T-helper 17 cell (primary cell): ENCODE results near the gene SCG5. TPM values are rescaled to one million over a fixed set of nuclear protein-coding genes. Genes with fewer than 3 reads are reported as not detected.

Experiments
- ATAC-seq: fragments of 150-1000 bp; cut with Tn5 transposase; 2 replicates; pipeline ENCODE4 v1.10.0; 2021; ENCODE audit warnings: mild to moderate bottlenecking, moderate library complexity
- DNase-seq, 3 donors: peaks; one replicate each; pipeline versions ENCODE4 v3.0.0 to v3.0.0-alpha.2; 2020 to 2021
- H3K9me3 ChIP-seq: one replicate; pipeline ENCODE4 v1.7.0; 2013; ENCODE audit warnings: low read length, mild to moderate bottlenecking; ENCODE audit not compliant: control insufficient read depth, poor library complexity, severe bottlenecking
- H3K27ac Mint-ChIP-seq: one replicate; pipeline ENCODE4 v1.8.0; 2022; ENCODE audit warnings: mild to moderate bottlenecking, moderate library complexity, mixed read lengths
- H3K27me3 Mint-ChIP-seq: one replicate; pipeline ENCODE4 v1.8.0; 2022; ENCODE audit warnings: mixed read lengths
- H3K36me3 Mint-ChIP-seq: one replicate; pipeline ENCODE4 v1.8.0; 2022; ENCODE audit warnings: low read depth, mixed read lengths
- H3K4me1 Mint-ChIP-seq: one replicate; pipeline ENCODE4 v1.8.0; 2022; ENCODE audit warnings: mild to moderate bottlenecking, mixed read lengths
- H3K4me3 Mint-ChIP-seq: one replicate; pipeline ENCODE4 v1.8.0; 2022; ENCODE audit warnings: mild to moderate bottlenecking, moderate library complexity, mixed read lengths
- total RNA-seq, 4 donors: library from RNA in 2 of 4; stranded (reverse) in 2 of 4; gene quantifications; one replicate each; pipeline ENCODE4 v1.2.3 and lab custom pipeline; 2022 to 2026

The SCG5 gene
- total RNA-seq, 2 donors from 2014 or later: 0.80 to 2.0 TPM

GRCh38 chr15:32688151-32688639, 46.7 kb downstream of the SCG5 start:
- peaks cover 8% of the 10 kb centered on the region for H3K27me3 Mint-ChIP-seq

GRCh38 chr15:32690941-32691688, 49.6 kb downstream of the SCG5 start:
- ATAC-seq: no peak
- H3K27me3 Mint-ChIP-seq: peaks cover 8% of the 10 kb centered on the region

More at GRCh38 chr15:32688151-32688639, 46.7 kb downstream of the SCG5 start:
- Mint-ChIP-seq H3K27ac (no peak overlapping the region), H3K36me3 (no peaks in the 10 kb centered on the region), H3K4me1 (peaks cover 2% of the 10 kb centered on the region), H3K4me3 (no peak overlapping the region)
- no peaks in the 10 kb centered on the region for H3K9me3 ChIP-seq
- DNase-seq (no peak), ATAC-seq (no peak)

GRCh38 chr15:32691689-32692038, 50.2 kb downstream of the SCG5 start:
- no peaks in the 10 kb centered on the region for H3K36me3 Mint-ChIP-seq
- no peaks in the 10 kb centered on the region for H3K4me1 Mint-ChIP-seq
- H3K9me3 ChIP-seq: no peaks in the 10 kb centered on the region
- ATAC-seq (no peak), DNase-seq (no peak)
- H3K27me3 Mint-ChIP-seq: peaks cover 8% of the 10 kb centered on the region
- H3K27ac Mint-ChIP-seq: no peak overlapping the region
- H3K4me3 Mint-ChIP-seq: no peak overlapping the region

More at GRCh38 chr15:32690941-32691688, 49.6 kb downstream of the SCG5 start:
- Mint-ChIP-seq H3K36me3 (no peaks in the 10 kb centered on the region), H3K27ac (no peak overlapping the region), H3K4me3 (no peak overlapping the region), H3K4me1 (no peaks in the 10 kb centered on the region)
- H3K9me3 ChIP-seq: no peaks in the 10 kb centered on the region
- no peak for DNase-seq

- Mint-ChIP-seq H3K4me3 (no peak overlapping the region), H3K4me1 (no peaks in the 10 kb centered on the region), H3K27me3 (peaks cover 8% of the 10 kb centered on the region), H3K36me3 (no peaks in the 10 kb centered on the region), H3K27ac (no peak overlapping the region)
- ATAC-seq (no peak), DNase-seq (no peak)
- H3K9me3 ChIP-seq: no peaks in the 10 kb centered on the region
Observed at GRCh38 chr15:32692286-32692685, 50.8 kb downstream of the SCG5 start.

GRCh38 chr15:32694222-32694983, 52.9 kb downstream of the SCG5 start:
- no peaks in the 10 kb centered on the region for H3K9me3 ChIP-seq

GRCh38 chr15:32698773-32699390, 57.4 kb downstream of the SCG5 start:
- H3K9me3 ChIP-seq: no peaks in the 10 kb centered on the region
- no peak overlapping the region for H3K4me3 Mint-ChIP-seq
- peaks cover 42% of the 10 kb centered on the region for H3K27me3 Mint-ChIP-seq
- H3K27ac Mint-ChIP-seq: no peak overlapping the region
- ATAC-seq: no peak
- DNase-seq: no peak
- H3K4me1 Mint-ChIP-seq: no peaks in the 10 kb centered on the region
- H3K36me3 Mint-ChIP-seq: no peaks in the 10 kb centered on the region

More at GRCh38 chr15:32694222-32694983, 52.9 kb downstream of the SCG5 start:
- Mint-ChIP-seq H3K27ac (no peak overlapping the region), H3K27me3 (peaks cover 17% of the 10 kb centered on the region), H3K4me3 (no peak overlapping the region), H3K4me1 (no peaks in the 10 kb centered on the region), H3K36me3 (no peaks in the 10 kb centered on the region)
- DNase-seq (no peak), ATAC-seq (no peak)

GRCh38 chr15:32700501-32701150, 59.1 kb downstream of the SCG5 start:
- no peak for ATAC-seq
- no peak for DNase-seq
- Mint-ChIP-seq H3K4me3 (no peak overlapping the region), H3K27me3 (peaks cover 54% of the 10 kb centered on the region), H3K27ac (no peak overlapping the region), H3K4me1 (no peaks in the 10 kb centered on the region), H3K36me3 (no peaks in the 10 kb centered on the region)
- H3K9me3 ChIP-seq: no peaks in the 10 kb centered on the region

GRCh38 chr15:32701863-32702262, 60.4 kb downstream of the SCG5 start:
- Mint-ChIP-seq H3K36me3 (no peaks in the 10 kb centered on the region), H3K4me3 (no peak overlapping the region), H3K4me1 (no peaks in the 10 kb centered on the region), H3K27me3 (peaks cover 66% of the 10 kb centered on the region), H3K27ac (no peak overlapping the region)
- H3K9me3 ChIP-seq: no peaks in the 10 kb centered on the region
- DNase-seq (no peak), ATAC-seq (no peak)

GRCh38 chr15:32704395-32704981, 63.0 kb downstream of the SCG5 start:
- Mint-ChIP-seq H3K27me3 (peaks cover 83% of the 10 kb centered on the region), H3K4me1 (no peaks in the 10 kb centered on the region), H3K36me3 (peaks cover 2% of the 10 kb centered on the region), H3K27ac (no peak overlapping the region), H3K4me3 (no peak overlapping the region)
- no peak for ATAC-seq
- no peaks in the 10 kb centered on the region for H3K9me3 ChIP-seq
- DNase-seq: no peak

- Mint-ChIP-seq H3K4me3 (no peak overlapping the region), H3K36me3 (peaks cover 2% of the 10 kb centered on the region), H3K27me3 (peaks cover 89% of the 10 kb centered on the region), H3K4me1 (no peaks in the 10 kb centered on the region), H3K27ac (no peak overlapping the region)
- ATAC-seq (no peak), DNase-seq (no peak)
- no peaks in the 10 kb centered on the region for H3K9me3 ChIP-seq
Observed at GRCh38 chr15:32705446-32705845, 63.9 kb downstream of the SCG5 start.

GRCh38 chr15:32706704-32707103, 65.2 kb downstream of the SCG5 start:
- no peaks in the 10 kb centered on the region for H3K9me3 ChIP-seq
- Mint-ChIP-seq H3K4me3 (no peak overlapping the region), H3K27ac (no peak overlapping the region), H3K27me3 (peaks cover 86% of the 10 kb centered on the region), H3K4me1 (no peaks in the 10 kb centered on the region), H3K36me3 (peaks cover 2% of the 10 kb centered on the region)
- DNase-seq (no peak), ATAC-seq (no peak)

GRCh38 chr15:32707436-32707835, 65.9 kb downstream of the SCG5 start:
- H3K9me3 ChIP-seq: no peaks in the 10 kb centered on the region
- no peaks in the 10 kb centered on the region for H3K4me1 Mint-ChIP-seq
- peaks cover 2% of the 10 kb centered on the region for H3K36me3 Mint-ChIP-seq
- H3K27ac Mint-ChIP-seq: no peak overlapping the region
- DNase-seq (no peak), ATAC-seq (no peak)
- H3K27me3 Mint-ChIP-seq: peaks cover 86% of the 10 kb centered on the region
- H3K4me3 Mint-ChIP-seq: no peak overlapping the region
